Measurements from ENCODE around the gene TCF21. TPM values are rescaled to one million over a fixed set of nuclear protein-coding genes. Genes with fewer than 3 reads are reported as not detected.

The TCF21 gene
- total RNA-seq, 1 donor from 2014 or later = not detected

- H3K4me3 Mint-ChIP-seq = no peak overlapping the region
- intact Hi-C loops (cut with micrococcal nuclease) = no loop called here
- no peaks in the 10 kb centered on the region for H3K4me1 Mint-ChIP-seq
- no peak for ATAC-seq (ENCODE audit: low read depth)
- H3K27me3 Mint-ChIP-seq = peaks cover 25% of the 10 kb centered on the region
- TF ChIP-seq CTCF (IDR thresholded peaks at IDR 0.05) = no peak
- H3K27ac Mint-ChIP-seq = no peak overlapping the region
- no peak for DNase-seq
- H3K36me3 Mint-ChIP-seq (ENCODE audit: low read depth) = no peaks in the 10 kb centered on the region
- POLR2A ChIA-PET = no interaction called here
- CTCF ChIA-PET = no interaction called here
- peaks cover 32% of the 10 kb centered on the region for H3K9me3 Mint-ChIP-seq
Observed at GRCh38 chr6:133863228-133863627, 25.7 kb upstream of the TCF21 start.

- H3K9me3 Mint-ChIP-seq = peaks cover 27% of the 10 kb centered on the region
Observed at GRCh38 chr6:133865680-133866079, 23.2 kb upstream of the TCF21 start.

GRCh38 chr6:133871131-133871530 lies 17.8 kb upstream of the TCF21 start:
- TF ChIP-seq CTCF (IDR thresholded peaks at IDR 0.05) = no peak
- Mint-ChIP-seq H3K9me3 (no peaks in the 10 kb centered on the region), H3K36me3 (ENCODE audit: low read depth) (no peaks in the 10 kb centered on the region), H3K27me3 (peaks cover 9% of the 10 kb centered on the region), H3K4me1 (no peaks in the 10 kb centered on the region), H3K4me3 (no peak overlapping the region), H3K27ac (no peak overlapping the region)
- intact Hi-C loops (cut with micrococcal nuclease) = no loop called here
- ChIA-PET POLR2A (no interaction called here), CTCF (interaction anchor here (1.5 kb wide), 1 partner anchor 51 kb away, joined by 3 read pairs; no protein-coding TSS in a partner anchor)
- DNase-seq = no peak
- no peak for ATAC-seq (ENCODE audit: low read depth)

More at GRCh38 chr6:133865680-133866079, 23.2 kb upstream of the TCF21 start:
- CTCF ChIA-PET = no interaction called here
- DNase-seq (no peak), ATAC-seq (ENCODE audit: low read depth) (no peak)
- POLR2A ChIA-PET = no interaction called here
- H3K27me3 Mint-ChIP-seq = peaks cover 19% of the 10 kb centered on the region
- H3K4me3 Mint-ChIP-seq = no peak overlapping the region
- H3K36me3 Mint-ChIP-seq (ENCODE audit: low read depth) = no peaks in the 10 kb centered on the region
- H3K27ac Mint-ChIP-seq = no peak overlapping the region
- no peak for TF ChIP-seq CTCF (IDR thresholded peaks at IDR 0.05)
- intact Hi-C loops (cut with micrococcal nuclease) = no loop called here
- no peaks in the 10 kb centered on the region for H3K4me1 Mint-ChIP-seq

- H3K27ac Mint-ChIP-seq = no peak overlapping the region
- TF ChIP-seq CTCF (IDR thresholded peaks at IDR 0.05) = no peak
- DNase-seq (no peak), ATAC-seq (ENCODE audit: low read depth) (no peak)
- no peaks in the 10 kb centered on the region for H3K4me1 Mint-ChIP-seq
- peaks cover 3% of the 10 kb centered on the region for H3K27me3 Mint-ChIP-seq
- no peaks in the 10 kb centered on the region for H3K36me3 Mint-ChIP-seq (ENCODE audit: low read depth)
- no peak overlapping the region for H3K4me3 Mint-ChIP-seq
- POLR2A ChIA-PET = no interaction called here
- CTCF ChIA-PET = no interaction called here
- intact Hi-C loops (cut with micrococcal nuclease) = no loop called here
- H3K9me3 Mint-ChIP-seq = no peaks in the 10 kb centered on the region
Observed at GRCh38 chr6:133873538-133873937, 15.4 kb upstream of the TCF21 start.

- CTCF ChIA-PET = interaction anchor here (1.3 kb wide), 1 partner anchor 39 kb away, joined by 3 read pairs; no protein-coding TSS in a partner anchor
- no peak for ATAC-seq (ENCODE audit: low read depth)
- Mint-ChIP-seq H3K36me3 (ENCODE audit: low read depth) (no peaks in the 10 kb centered on the region), H3K27ac (no peak overlapping the region), H3K9me3 (no peaks in the 10 kb centered on the region), H3K27me3 (peaks cover 9% of the 10 kb centered on the region), H3K4me1 (no peaks in the 10 kb centered on the region), H3K4me3 (no peak overlapping the region)
- DNase-seq = no peak
- TF ChIP-seq CTCF (IDR thresholded peaks at IDR 0.05) = no peak
- POLR2A ChIA-PET = no interaction called here
- intact Hi-C loops (cut with micrococcal nuclease) = no loop called here
Observed at GRCh38 chr6:133877116-133877515, 11.8 kb upstream of the TCF21 start.
